Peyer's patch (tissue), 4 donors: Measurements from ENCODE around the gene CRYBA1. TPM values are rescaled to one million over a fixed set of nuclear protein-coding genes. Genes with fewer than 3 reads are reported as not detected.
"Not testable (repeated sequence)": the region's sequence is repeated elsewhere in the genome, so short reads cannot be mapped to it uniquely, and the experiment has no call there.

Experiments
- DNase-seq, 3 donors: peaks; one replicate each; pipeline ENCODE4 v3.0.0-alpha.2; 2017 to 2019
- H3K27ac ChIP-seq, 4 donors: fragments of 200-600 bp; sonication (generic); one replicate each; pipeline ENCODE4 v1.5.1; 2016 to 2019
- H3K27me3 ChIP-seq, 2 donors: fragments of 200-600 bp; sonication (generic); one replicate each; pipeline ENCODE4 v1.5.1; 2019
- H3K36me3 ChIP-seq, 3 donors: fragments of 200-600 bp; sonication (generic); one replicate each; pipeline ENCODE4 v1.5.1; 2016 to 2019
- H3K4me1 ChIP-seq, 4 donors: fragments of 200-600 bp; sonication (generic); one replicate each; pipeline ENCODE4 v1.5.1; 2016 to 2019
- H3K4me3 ChIP-seq, 4 donors: fragments of 200-600 bp; sonication (generic); 1 replicate in 3 of 4; 2 replicates in 1 of 4; pipeline ENCODE4 v1.5.1; 2016 to 2019; ENCODE audit warnings: mild to moderate bottlenecking in 1 of 4
- H3K9me3 ChIP-seq, 4 donors: fragments of 200-600 bp; sonication (generic); one replicate each; pipeline ENCODE4 v1.5.1; 2016 to 2019; ENCODE audit warnings: mild to moderate bottlenecking in 1 of 4
- POLR2A ChIP-seq, 2 donors: fragments of 450-650 bp; IDR thresholded peaks; one replicate each; pipeline ENCODE4 v1.5.1; 2017; ENCODE audit warnings: antibody characterized with exemption in 2 of 2, mild to moderate bottlenecking in 2 of 2, moderate library complexity in 2 of 2
- total RNA-seq, 4 donors: library from RNA; depleted of rRNA; stranded (reverse); fragments of >200 nt; gene quantifications; one replicate each; pipeline ENCODE4 v1.1.0, GENCODE V29; 2016
- TF ChIP-seq, protein P1 (sequence below), 6 experiments: fragments of 450-650 bp in 4 of 6; fragments of 200-600 bp in 2 of 6; sonication (generic) in 1 of 6; IDR thresholded peaks; one replicate each; pipeline ENCODE4 v1.5.1; 2017 to 2019; ENCODE audit warnings: antibody characterized with exemption in 6 of 6, mild to moderate bottlenecking in 3 of 6, moderate library complexity in 1 of 6

The CRYBA1 gene
- total RNA-seq, 4 donors from 2014 or later: not detected

DNA sequence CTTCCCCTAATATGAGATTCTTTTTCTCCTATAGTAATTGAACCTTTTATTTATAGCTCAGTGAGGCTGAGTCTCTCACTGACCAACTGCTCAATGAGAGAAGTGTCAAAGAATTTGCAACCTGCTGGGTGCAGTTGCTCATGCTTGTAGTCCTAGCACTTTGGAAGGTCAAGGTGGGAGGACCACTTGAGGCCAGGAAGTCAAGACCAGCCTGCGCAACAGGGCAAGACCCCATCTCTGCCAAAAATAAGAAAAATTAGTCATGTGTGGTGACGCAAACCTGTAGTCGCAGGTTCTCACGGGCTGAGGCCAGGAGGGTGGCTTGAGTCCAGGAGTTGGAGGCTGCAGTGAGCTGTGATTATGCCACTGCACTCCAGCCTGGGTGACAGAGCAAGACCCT is 30.9 kb upstream of the CRYBA1 start:
- Histone ChIP-seq H3K9me3 (no peaks in the 10 kb centered on the region), H3K36me3 (no peaks in the 10 kb centered on the region), H3K4me3 (no peak overlapping the region), H3K27ac (no peak overlapping the region), H3K27me3 (no peaks in the 10 kb centered on the region), H3K4me1 (peaks cover 0 to 6% (median 0%) of the 10 kb centered on the region in 4 donors)
- no peak for DNase-seq
- no peak for TF ChIP-seq POLR2A (IDR thresholded peaks at IDR 0.05)
- TF ChIP-seq, protein P1, sequence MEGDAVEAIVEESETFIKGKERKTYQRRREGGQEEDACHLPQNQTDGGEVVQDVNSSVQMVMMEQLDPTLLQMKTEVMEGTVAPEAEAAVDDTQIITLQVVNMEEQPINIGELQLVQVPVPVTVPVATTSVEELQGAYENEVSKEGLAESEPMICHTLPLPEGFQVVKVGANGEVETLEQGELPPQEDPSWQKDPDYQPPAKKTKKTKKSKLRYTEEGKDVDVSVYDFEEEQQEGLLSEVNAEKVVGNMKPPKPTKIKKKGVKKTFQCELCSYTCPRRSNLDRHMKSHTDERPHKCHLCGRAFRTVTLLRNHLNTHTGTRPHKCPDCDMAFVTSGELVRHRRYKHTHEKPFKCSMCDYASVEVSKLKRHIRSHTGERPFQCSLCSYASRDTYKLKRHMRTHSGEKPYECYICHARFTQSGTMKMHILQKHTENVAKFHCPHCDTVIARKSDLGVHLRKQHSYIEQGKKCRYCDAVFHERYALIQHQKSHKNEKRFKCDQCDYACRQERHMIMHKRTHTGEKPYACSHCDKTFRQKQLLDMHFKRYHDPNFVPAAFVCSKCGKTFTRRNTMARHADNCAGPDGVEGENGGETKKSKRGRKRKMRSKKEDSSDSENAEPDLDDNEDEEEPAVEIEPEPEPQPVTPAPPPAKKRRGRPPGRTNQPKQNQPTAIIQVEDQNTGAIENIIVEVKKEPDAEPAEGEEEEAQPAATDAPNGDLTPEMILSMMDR (IDR thresholded peaks at IDR 0.05): no peak

DNA sequence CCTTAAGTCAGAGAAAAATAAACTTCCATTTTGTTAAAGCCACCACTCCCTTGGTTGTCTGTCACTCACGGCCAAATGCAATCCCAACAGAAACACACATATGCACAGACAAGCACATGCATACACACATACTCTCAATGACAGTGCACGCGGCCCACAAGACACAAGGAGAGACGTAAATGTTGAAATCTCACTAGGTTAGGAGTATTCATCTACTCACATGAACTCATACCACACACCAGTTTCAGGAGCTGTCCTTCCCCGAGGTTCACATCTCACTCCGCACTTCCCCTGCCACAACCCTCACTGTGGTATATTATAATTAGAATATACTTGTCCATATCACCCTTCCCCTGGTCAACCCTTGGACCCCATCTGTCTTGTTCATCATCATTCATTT is 30.5 kb upstream of the CRYBA1 start:
- Histone ChIP-seq H3K27me3 (no peaks in the 10 kb centered on the region), H3K27ac (no peak overlapping the region), H3K9me3 (no peaks in the 10 kb centered on the region), H3K36me3 (no peaks in the 10 kb centered on the region), H3K4me3 (no peak overlapping the region), H3K4me1 (peaks cover 0 to 6% (median 0%) of the 10 kb centered on the region in 4 donors)
- no peak for DNase-seq
- no peak for TF ChIP-seq POLR2A (IDR thresholded peaks at IDR 0.05)
- TF ChIP-seq, protein P1 (IDR thresholded peaks at IDR 0.05): no peak

DNA sequence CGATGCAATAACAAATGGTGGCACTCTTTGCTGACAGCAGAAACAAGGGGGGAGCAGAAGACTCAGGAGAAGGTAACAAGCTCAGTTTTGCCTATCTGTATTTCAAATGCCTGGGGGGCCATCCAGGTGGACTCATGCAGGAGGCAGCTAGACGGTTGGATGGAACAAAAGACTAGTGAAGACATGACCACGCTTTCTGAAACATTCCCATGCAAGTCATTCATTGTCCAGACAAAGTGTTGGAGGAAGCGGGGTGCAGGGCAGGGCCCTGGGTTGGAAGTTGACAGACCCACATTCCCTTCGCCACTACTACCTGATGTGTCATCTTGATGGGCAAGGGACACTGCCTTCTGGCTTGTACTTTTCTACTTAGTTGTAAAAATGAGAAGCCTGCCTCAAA is 29.8 kb upstream of the CRYBA1 start:
- no peak overlapping the region for H3K27ac ChIP-seq
- H3K27me3 ChIP-seq: no peaks in the 10 kb centered on the region
- H3K36me3 ChIP-seq: no peaks in the 10 kb centered on the region
- DNase-seq: no peak
- no peak overlapping the region for H3K4me3 ChIP-seq
- no peaks in the 10 kb centered on the region for H3K9me3 ChIP-seq
- TF ChIP-seq, protein P1 (IDR thresholded peaks at IDR 0.05): no peak
- no peak for TF ChIP-seq POLR2A (IDR thresholded peaks at IDR 0.05)
- H3K4me1 ChIP-seq: peaks cover 0 to 6% (median 0%) of the 10 kb centered on the region in 4 donors

DNA sequence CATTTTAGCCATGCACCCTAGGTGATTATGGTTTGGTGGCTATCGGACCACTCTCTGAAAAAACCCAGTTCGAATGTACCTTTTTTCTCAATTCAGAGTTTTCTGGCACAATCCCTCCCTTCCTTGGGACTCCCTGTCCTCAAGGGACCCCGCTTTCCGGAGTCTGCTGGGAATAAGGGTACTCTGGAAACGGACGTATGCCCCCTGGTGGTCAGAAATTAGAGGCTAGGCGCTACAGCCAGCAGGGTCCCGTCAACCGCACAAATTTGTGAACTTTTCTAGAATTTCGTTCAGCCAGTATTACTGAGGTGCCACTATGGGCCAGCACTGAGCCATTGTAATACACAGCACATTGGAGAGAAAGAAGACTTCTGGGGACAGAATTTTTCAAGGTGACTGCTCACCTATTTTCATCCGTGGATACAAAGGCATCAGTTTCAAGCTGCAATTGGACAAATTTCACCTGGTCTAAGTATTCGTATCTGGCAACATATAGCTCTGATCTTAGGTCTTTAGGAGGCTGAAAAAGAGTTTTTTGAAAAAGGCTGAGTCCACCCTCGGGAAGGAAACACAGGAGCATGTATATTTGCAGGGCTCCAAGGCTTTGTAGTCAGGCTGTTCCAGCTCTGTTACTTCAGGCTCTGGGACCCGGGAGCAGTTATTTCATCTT is 27.1 kb upstream of the CRYBA1 start:
- no peak for TF ChIP-seq POLR2A (IDR thresholded peaks at IDR 0.05)
- TF ChIP-seq, protein P1 (IDR thresholded peaks at IDR 0.05): peak; percentile 73 to 97 (median 84)

DNA sequence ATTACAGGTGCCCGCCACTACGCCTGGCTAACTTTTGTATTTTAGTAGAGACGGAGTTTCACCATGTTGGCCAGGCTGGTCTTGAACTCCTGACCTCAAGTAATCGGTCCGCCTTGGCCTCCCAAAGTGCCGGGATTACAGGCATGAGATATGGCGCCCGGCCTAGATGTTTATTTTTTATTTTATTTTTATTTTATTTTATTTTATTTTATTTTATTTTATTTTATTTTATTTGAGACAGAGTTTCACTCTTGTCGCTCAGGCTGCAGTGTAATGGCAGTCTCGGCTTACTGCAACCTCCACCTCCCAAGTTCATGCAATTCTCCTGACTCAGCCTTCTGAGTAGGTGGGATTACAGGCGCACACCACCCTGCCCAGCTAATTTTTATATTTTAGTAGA is 25.3 kb upstream of the CRYBA1 start:
- not testable (repeated sequence) for H3K9me3 ChIP-seq, DNase-seq, H3K27ac ChIP-seq, H3K36me3 ChIP-seq, H3K27me3 ChIP-seq, H3K4me3 ChIP-seq, H3K4me1 ChIP-seq

More for the DNA sequence above, 27.1 kb upstream of the CRYBA1 start:
- DNase-seq: peak; percentile 69 to 91 (median 70)
- H3K4me1 ChIP-seq: peaks cover 0 to 6% (median 0%) of the 10 kb centered on the region in 4 donors
- H3K27ac ChIP-seq: no peak overlapping the region
- H3K4me3 ChIP-seq: no peak overlapping the region
- no peaks in the 10 kb centered on the region for H3K27me3 ChIP-seq
- H3K9me3 ChIP-seq: no peaks in the 10 kb centered on the region
- H3K36me3 ChIP-seq: no peaks in the 10 kb centered on the region

DNA sequence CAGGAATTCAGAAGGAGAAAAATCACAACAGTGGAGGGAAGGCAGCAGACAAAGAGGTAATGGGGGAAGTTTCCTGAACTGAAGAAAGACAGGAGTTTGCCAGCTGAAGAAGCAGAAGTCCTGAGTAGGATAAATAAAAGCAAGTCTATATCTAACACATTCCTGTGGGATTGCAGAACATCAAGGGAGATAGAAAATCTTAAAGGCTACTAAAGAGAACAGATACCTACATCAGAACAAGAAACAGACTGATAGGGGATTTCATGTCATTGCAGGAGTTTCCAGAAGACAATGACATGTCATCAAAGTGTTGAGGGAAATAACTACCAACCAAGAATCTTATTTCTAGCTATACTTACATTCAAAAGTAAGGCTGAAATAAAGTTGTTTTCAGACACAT is 21.3 kb upstream of the CRYBA1 start:
- H3K27ac ChIP-seq: no peak overlapping the region
- no peaks in the 10 kb centered on the region for H3K4me1 ChIP-seq
- TF ChIP-seq, protein P1 (IDR thresholded peaks at IDR 0.05): no peak
- TF ChIP-seq POLR2A (IDR thresholded peaks at IDR 0.05): no peak
- H3K9me3 ChIP-seq: no peaks in the 10 kb centered on the region
- H3K27me3 ChIP-seq: no peaks in the 10 kb centered on the region
- H3K36me3 ChIP-seq: no peaks in the 10 kb centered on the region
- no peak for DNase-seq
- H3K4me3 ChIP-seq: no peak overlapping the region
